Effector CD8-positive, alpha-beta T cell (primary cell): ENCODE measurements around the gene TMEM217.
"Not testable (repeated sequence)": the region's sequence is repeated elsewhere in the genome, so short reads cannot be mapped to it uniquely, and the experiment has no call there.

Source experiments
- DNase-seq: peaks from one replicate; lab custom pipeline; 2025; lab: John Stamatoyannopoulos, UW

Gene TMEM217

GRCh38 chr6:37182736-37183590, 75.0 kb downstream of the TMEM217 start:
- peak; percentile 19 for DNase-seq

- DNase-seq: not testable (repeated sequence)
These were observed 77.3 kb downstream of the TMEM217 start for GRCh38 chr6:37180610-37181009.

GRCh38 chr6:37180075-37180474, 77.9 kb downstream of the TMEM217 start:
- DNase-seq: no peak

GRCh38 chr6:37177935-37178517, 79.9 kb downstream of the TMEM217 start:
- no peak for DNase-seq

- DNase-seq: no peak
These were observed 80.6 kb downstream of the TMEM217 start for GRCh38 chr6:37177077-37177934.

GRCh38 chr6:37176268-37177076, 81.5 kb downstream of the TMEM217 start:
- no peak for DNase-seq

GRCh38 chr6:37175332-37176267, 82.3 kb downstream of the TMEM217 start:
- no peak for DNase-seq

- no peak for DNase-seq
These were observed 83.2 kb downstream of the TMEM217 start for GRCh38 chr6:37174515-37175331.

GRCh38 chr6:37174196-37174514, 83.8 kb downstream of the TMEM217 start:
- no peak for DNase-seq

GRCh38 chr6:37173493-37174195, 84.3 kb downstream of the TMEM217 start:
- DNase-seq: no peak

- DNase-seq: no peak
These were observed 84.9 kb downstream of the TMEM217 start for GRCh38 chr6:37172912-37173492.

- DNase-seq: peak; percentile 85
These were observed 85.8 kb downstream of the TMEM217 start for GRCh38 chr6:37171970-37172812.

- no peak for DNase-seq
These were observed 86.6 kb downstream of the TMEM217 start for GRCh38 chr6:37171201-37171969.

- peak; percentile 49 for DNase-seq
These were observed 87.4 kb downstream of the TMEM217 start for GRCh38 chr6:37170273-37171200.

- DNase-seq: peak; percentile 98
These were observed 88.3 kb downstream of the TMEM217 start, which contains the start of gene PIM1 for GRCh38 chr6:37169496-37170272. TSS of gene PIM1 (plus strand) at chr6:37170152. CDS start at chr6:37170576, 424 bp downstream.
